ENCODE data around the gene B3GALT4.

DNA sequence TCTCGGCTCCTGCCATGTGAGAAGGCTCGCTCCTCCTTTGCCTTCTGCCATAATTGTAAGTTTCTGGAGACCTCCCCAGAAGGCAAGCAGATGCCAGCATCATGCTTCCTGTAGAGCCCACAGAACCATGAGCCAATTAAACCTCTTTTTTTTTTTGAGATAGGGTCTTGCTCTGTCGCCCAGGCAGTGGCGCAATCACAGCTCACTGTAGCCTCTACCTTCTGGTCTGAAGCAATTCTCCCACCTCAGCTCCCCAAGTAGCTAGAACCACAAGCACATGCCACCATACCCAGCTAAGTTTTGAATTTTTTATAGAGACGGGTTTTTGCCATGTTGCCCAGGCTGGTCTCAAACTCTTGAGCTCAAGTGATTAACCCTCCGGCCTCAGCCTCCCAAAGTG lies 40.1 kb upstream of the B3GALT4 start:
- TF ChIP-seq, protein P1, sequence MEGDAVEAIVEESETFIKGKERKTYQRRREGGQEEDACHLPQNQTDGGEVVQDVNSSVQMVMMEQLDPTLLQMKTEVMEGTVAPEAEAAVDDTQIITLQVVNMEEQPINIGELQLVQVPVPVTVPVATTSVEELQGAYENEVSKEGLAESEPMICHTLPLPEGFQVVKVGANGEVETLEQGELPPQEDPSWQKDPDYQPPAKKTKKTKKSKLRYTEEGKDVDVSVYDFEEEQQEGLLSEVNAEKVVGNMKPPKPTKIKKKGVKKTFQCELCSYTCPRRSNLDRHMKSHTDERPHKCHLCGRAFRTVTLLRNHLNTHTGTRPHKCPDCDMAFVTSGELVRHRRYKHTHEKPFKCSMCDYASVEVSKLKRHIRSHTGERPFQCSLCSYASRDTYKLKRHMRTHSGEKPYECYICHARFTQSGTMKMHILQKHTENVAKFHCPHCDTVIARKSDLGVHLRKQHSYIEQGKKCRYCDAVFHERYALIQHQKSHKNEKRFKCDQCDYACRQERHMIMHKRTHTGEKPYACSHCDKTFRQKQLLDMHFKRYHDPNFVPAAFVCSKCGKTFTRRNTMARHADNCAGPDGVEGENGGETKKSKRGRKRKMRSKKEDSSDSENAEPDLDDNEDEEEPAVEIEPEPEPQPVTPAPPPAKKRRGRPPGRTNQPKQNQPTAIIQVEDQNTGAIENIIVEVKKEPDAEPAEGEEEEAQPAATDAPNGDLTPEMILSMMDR (conservative IDR thresholded peaks at IDR 0.05; ENCODE audit: low read depth, low read length): no peak
- no peak for TF ChIP-seq EZH2 (IDR thresholded peaks at IDR 0.05; ENCODE audit: borderline replicate concordance, low read depth, low read length, poor library complexity, severe bottlenecking)
